ENCODE data around the gene BCOR. TPM values are rescaled to one million over a fixed set of nuclear protein-coding genes. Genes with fewer than 3 reads are reported as not detected.

Gene BCOR
- total RNA-seq, 1 experiment from 2014 or later: 23.8 TPM

GRCh38 chrX:40084471-40085101 lies 13.2 kb downstream of the BCOR start:
- no peak for DNase-seq (ENCODE audit: low spot score)

- DNase-seq (ENCODE audit: low spot score): no peak
Measured at GRCh38 chrX:40083979-40084359, 13.8 kb downstream of the BCOR start.

GRCh38 chrX:40083120-40083978 lies 14.4 kb downstream of the BCOR start:
- DNase-seq (ENCODE audit: low spot score): no peak

GRCh38 chrX:40082447-40083119 lies 15.2 kb downstream of the BCOR start:
- DNase-seq (ENCODE audit: low spot score): no peak

- DNase-seq (ENCODE audit: low spot score): no peak
Measured at GRCh38 chrX:40081679-40082068, 16.1 kb downstream of the BCOR start.

GRCh38 chrX:40080894-40081678 lies 16.7 kb downstream of the BCOR start:
- no peak for DNase-seq (ENCODE audit: low spot score)

- no peak for DNase-seq (ENCODE audit: low spot score)
Measured at GRCh38 chrX:40079572-40079971, 18.2 kb downstream of the BCOR start.

GRCh38 chrX:40078489-40079227 lies 19.1 kb downstream of the BCOR start:
- DNase-seq (ENCODE audit: low spot score): no peak

- no peak for DNase-seq (ENCODE audit: low spot score)
Measured at GRCh38 chrX:40077906-40078305, 19.9 kb downstream of the BCOR start.

- DNase-seq (ENCODE audit: low spot score): no peak
Measured at GRCh38 chrX:40076750-40077575, 20.8 kb downstream of the BCOR start.

GRCh38 chrX:40074959-40075332 lies 22.8 kb downstream of the BCOR start:
- no peak for DNase-seq (ENCODE audit: low spot score)

GRCh38 chrX:40074080-40074958 lies 23.4 kb downstream of the BCOR start:
- DNase-seq (ENCODE audit: low spot score): no peak

GRCh38 chrX:40073439-40074054 lies 24.2 kb downstream of the BCOR start:
- no peak for DNase-seq (ENCODE audit: low spot score)

GRCh38 chrX:40072246-40072645 lies 25.5 kb downstream of the BCOR start:
- no peak for DNase-seq (ENCODE audit: low spot score)

GRCh38 chrX:40068048-40068447 lies 29.7 kb downstream of the BCOR start:
- peak; percentile 22 for DNase-seq (ENCODE audit: low spot score)

- DNase-seq (ENCODE audit: low spot score): no peak
Measured at GRCh38 chrX:40066700-40067099, 31.1 kb downstream of the BCOR start.

- no peak for DNase-seq (ENCODE audit: low spot score)
Measured at GRCh38 chrX:40065296-40066046, 32.3 kb downstream of the BCOR start.

GRCh38 chrX:40064055-40064597 lies 33.6 kb downstream of the BCOR start:
- no peak for DNase-seq (ENCODE audit: low spot score)

Data from H4 (cell line).